Colon (tissue), 2 donors: ENCODE results near the gene EDARADD.
"Not testable (repeated sequence)": the region's sequence is repeated elsewhere in the genome, so short reads cannot be mapped to it uniquely, and the experiment has no call there.

Experiments used
- FAIRE-seq: peaks from 2 replicates; lab custom pipeline; 2012; peaks lifted over from hg19 to GRCh38; lab: Jason Lieb, UNC
- donor health status: control.
- donor health status: control.

Gene EDARADD

DNA sequence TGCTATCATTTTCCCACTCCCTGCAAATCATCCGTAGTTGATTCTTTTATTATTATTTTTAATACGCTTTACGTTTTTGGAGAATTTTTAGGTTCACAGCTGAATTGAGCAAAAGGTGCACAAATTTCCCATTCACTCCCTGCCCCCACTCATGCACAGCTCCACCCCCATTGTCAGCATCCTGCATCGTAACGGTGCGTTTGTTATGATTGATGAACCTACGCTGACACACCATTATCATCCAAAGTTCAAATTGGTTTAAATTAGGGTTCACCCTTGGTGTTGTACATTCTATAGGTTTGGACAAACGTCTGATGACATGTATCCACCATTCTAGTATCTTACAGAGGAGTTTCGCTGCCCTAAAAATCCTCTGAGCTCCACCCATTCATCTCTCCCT is 44.5 kb downstream of the EDARADD start:
- no peak for FAIRE-seq

DNA sequence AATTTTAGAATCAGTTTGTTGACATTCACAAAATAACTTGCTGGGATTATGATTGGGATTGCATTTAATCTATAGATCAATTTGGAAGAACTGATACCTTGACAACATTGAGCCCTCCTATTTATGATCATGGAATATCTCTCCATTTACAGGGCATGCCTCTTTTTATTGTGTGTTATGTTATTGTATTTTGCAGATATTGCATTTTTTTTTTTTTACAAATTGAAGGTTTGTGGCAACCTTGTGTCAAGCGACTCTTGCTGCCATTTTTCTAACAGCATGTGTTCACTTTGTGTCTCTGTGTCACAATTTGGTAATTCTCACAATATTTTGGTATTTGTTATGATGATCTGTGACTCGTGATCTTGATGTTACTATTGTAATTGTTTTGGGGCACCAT is 46.3 kb downstream of the EDARADD start:
- no peak for FAIRE-seq

DNA sequence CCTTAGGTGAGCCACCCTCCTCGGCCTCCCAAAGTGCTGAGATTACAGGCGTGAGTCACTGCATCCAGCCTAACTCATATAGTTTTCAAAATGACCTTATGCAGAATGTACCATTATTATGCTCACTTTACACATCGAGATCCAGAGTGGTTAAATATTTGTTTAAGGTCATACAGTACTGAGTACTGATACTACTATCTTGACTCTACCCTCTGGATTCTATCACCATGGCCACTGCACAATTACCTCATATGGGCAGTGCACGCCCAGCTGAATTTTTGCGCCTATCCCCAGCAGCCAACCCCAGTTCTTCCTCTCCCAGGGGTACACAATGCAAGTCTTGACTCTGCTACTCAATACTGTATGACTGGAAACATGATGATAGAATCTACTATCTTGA is 56.7 kb downstream of the EDARADD start:
- no peak for FAIRE-seq

DNA sequence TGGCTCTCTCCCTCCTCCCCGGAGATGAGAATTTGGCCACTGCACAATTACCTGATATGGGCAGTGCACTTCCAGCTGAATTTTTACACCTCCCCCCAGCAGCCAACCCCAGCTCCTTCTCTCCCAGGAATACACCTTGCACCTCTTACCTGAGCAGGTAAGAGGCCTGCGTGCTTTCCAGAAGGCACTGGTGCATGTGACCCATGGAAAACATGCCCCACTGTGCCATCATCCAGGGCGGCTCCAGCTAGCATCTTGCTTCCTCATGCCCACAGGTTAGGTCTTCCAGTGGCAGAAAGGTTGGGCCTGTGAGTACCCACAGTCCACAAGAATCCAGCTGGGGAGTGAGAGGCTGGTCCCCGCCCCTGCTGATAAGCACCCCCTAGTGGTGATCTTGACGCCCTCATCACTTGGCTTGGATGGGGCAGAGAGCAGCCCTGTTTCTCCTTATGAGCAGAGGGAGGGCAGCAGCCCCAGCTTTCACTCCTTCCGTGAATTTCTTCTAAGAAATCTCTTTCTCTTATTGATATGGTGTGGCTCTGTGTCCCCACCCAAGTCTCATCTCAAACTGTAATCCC is 57.8 kb downstream of the EDARADD start:
- FAIRE-seq = no peak

DNA sequence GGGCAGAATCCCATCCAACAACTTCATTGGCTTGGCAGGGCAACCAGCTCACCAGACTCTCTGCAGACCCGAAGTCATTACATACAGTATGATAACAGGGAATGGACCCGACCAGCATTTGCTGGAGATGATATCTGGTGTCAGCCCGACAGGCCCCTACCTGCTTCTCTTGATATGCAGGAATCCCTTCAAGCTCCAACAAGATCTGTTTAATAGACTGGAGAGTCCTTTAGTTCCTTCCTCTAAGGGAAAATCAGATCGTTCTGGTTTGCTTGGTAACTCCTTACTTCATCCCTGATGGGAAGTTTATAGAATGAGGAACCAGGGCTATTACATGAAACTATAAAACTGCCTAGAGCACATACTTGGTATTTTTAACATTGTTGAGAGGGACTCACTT is 61.2 kb downstream of the EDARADD start:
- FAIRE-seq = no peak

DNA sequence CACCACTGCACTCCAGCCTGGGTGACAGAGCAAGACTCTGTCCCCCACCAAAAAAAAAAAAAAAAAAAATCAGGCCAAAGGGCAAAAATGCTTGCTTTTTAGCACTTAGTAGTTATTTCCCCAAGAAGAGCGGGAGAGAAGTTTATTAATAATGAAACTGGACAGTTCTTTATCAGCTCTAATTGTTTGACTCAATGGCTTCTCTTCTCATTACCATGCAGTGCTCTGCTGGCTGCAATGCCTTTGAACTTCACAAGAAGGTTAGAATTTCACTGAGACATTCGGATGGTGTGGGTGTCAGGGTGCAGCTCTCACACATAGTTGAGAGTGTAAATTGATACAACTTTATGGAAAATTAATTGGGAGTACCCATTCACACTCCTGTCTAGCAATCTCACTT is 63.7 kb downstream of the EDARADD start:
- FAIRE-seq = no peak

DNA sequence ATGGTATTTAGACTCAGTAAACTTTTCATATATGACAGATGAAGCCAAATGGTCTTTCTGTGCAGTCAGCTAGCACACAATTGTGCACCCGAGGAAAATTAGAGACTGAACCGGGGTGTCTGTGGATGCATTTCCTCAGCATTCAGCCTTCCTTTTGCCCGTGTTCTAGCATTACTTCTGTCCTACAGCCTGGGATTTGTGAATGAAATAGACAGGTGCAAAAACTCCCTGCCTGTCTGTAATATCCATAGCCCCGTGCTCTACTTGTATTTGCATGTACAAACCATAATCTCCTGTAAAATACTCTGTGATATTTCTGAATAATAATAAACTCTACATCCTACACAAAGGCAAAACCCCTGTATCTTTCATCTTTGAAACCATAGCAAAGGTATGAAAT is 64.9 kb downstream of the EDARADD start:
- FAIRE-seq = no peak

DNA sequence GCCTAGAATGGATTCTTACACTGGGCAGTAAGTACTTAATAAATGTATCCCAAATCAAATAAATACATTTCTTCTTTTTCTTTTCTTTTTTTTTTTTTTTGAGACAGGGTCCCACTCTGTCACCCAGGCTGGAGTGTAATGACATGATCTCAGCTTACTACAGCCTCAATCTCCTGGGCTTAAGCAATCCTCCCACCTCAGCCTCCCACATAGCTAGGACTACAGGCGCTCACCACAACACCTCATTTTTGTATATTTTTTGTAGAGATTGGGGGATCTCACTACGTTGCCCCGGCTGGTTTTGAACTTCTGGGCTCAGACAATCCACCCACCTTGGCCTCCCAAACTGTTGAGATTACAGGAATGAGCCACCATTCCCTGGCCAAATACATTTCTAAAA is 66.0 kb downstream of the EDARADD start:
- FAIRE-seq = no peak

DNA sequence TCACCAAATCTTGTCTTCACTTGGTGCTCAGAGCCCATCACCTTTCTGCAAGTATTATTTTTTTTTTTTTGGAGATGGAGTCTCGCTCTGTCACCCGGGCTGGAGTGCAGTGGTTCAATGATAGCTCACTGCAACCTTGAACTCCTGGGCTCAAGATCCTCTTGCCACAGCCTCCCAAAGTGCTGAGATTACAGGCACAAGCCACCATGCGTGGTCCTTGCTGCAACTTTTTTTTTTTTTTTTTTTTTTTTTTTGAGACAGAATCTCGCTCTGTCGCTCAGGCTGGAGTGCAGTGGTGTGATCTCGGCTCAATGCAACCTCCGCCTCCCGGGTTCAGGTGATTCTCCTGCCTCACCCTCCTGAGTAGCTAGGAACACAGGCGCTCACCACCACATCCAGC is 70.1 kb downstream of the EDARADD start:
- not testable (repeated sequence) for FAIRE-seq

DNA sequence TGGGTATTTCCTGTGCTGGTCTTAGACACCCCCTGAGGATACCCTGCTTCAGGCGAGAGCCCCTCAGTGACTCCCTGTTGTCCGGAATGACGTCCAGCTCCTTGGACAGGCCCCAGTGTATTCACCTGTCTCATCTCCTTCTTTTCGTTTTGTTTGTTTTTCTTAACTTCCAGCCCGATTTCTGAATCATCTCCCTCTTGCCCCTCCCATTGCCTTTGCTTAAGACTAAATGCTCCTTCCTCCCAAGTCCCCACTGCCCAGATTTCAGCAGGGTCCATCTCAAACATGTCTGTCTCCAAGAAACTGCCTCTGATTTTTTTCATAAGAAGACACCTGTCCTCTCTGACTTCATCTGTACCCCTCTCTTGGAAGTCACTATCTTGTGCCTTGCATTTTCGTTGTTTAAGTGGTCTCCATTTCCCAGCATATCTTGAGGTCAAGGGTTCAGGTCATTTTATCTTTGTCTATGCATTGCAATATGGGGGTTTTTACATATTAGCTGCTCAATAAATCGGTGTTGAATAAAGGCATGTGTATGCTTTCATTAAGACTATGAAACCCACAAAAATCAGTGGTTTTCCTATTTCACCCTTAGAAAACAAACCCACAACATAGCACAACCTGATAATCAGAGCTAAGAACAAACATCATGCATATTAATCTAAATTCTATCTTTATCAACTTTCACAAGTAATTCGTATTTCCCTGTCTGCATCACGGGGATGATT is 71.3 kb downstream of the EDARADD start:
- FAIRE-seq = no peak

DNA sequence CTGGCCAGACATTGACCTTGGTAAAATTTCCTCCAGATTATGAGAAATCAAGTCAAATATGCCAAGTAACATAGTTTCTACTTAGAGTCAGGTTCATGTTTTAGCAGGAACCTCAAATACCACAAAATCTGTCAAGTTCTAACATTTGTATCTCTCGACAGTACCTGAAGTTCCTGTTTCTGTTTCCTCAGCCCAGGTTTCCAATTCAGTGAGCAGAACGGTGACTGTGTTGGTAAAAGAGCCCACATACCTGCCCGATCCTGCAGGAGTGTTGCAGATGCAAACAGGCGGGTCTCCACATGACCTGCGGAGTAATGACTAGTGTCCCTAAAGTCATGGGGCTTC is 71.8 kb downstream of the EDARADD start:
- no peak for FAIRE-seq

DNA sequence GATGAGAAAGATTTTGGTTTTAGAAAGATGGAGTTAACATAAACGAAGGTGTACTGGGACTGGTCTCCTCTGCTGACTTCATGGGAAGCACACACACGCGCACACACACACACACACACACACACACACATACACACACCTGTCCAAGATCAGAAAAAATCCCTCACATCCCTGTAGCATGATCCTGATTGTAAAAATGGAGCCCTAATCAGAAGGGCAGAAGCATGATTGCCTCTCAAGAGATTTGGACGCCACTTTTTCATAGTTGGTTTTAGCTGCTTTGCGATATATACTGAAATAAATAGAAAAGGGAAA is 73.2 kb downstream of the EDARADD start:
- no peak for FAIRE-seq

DNA sequence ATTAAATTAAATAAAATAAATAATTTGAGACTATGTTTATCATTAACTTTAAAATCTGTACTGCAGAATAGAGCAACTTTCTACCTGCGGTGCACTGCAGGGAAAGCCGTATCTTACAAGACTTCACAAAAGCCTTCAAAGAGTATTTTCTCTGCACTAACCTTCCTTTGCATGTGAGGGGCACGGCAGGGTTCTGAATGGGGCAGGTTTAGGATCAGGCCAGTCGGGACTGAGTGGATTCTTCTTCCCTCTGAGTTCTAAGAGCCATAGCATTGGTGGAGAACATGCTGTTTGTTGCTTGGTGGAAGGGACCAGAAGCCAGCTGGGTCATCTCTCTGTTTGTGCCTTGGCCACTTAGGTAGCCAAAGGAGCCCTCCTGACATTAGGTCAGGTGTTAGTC is 74.5 kb downstream of the EDARADD start:
- no peak for FAIRE-seq

DNA sequence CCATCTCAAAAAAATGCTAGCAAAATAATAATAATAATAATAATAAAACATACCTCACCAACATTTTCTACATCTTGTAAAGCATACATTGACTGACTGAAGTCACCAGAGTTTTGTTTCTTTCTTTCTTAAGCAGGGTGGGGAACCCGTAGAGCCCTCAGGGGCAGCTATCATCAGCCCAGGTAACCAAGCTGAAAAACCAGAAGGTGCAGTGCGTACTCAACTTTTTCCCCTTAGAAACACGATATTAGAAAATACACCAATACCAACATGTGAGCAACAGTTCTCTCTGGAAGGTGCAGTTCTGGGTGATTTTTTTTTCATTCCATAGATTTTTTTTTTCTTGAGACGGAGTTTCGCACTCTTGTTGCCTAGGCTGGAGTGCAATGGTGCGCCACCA is 75.4 kb downstream of the EDARADD start:
- FAIRE-seq = no peak

DNA sequence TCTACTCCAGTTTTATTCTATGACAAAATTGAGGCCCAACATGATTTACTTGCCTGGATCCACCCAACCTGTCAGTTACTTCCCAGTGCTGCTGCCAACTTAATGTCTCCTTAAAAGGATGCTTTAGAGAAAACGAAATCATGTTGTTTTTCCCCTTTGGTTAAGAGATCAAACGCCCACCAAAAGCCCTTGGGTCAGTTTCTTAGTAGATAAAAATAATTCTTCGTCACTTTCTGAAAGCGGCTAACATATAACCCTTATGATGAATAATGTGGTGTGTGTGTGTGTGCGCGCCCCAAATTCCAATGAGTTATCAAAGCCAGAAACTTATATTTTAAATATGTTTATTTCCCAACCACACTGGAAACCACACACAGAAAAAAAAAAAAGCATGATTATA is 77.0 kb downstream of the EDARADD start:
- FAIRE-seq = no peak

DNA sequence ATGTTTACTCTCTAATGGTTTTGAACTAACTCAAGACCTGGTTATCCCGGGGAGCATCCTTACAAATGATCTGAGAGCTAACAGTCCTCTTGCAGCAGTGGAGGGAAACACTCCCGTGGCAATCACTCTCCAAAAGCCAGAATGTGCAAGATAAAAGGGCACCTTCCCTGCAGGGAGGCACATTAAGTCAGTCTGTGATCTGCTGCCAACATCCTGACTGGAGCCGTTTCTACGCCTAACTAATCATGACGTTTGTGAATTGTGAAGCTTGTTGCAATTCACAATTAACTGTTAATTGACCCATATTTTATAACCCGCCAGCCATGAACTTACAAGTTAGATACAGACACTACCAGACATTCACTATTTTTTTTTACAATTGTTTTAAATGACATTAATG is 77.6 kb downstream of the EDARADD start:
- FAIRE-seq = no peak

DNA sequence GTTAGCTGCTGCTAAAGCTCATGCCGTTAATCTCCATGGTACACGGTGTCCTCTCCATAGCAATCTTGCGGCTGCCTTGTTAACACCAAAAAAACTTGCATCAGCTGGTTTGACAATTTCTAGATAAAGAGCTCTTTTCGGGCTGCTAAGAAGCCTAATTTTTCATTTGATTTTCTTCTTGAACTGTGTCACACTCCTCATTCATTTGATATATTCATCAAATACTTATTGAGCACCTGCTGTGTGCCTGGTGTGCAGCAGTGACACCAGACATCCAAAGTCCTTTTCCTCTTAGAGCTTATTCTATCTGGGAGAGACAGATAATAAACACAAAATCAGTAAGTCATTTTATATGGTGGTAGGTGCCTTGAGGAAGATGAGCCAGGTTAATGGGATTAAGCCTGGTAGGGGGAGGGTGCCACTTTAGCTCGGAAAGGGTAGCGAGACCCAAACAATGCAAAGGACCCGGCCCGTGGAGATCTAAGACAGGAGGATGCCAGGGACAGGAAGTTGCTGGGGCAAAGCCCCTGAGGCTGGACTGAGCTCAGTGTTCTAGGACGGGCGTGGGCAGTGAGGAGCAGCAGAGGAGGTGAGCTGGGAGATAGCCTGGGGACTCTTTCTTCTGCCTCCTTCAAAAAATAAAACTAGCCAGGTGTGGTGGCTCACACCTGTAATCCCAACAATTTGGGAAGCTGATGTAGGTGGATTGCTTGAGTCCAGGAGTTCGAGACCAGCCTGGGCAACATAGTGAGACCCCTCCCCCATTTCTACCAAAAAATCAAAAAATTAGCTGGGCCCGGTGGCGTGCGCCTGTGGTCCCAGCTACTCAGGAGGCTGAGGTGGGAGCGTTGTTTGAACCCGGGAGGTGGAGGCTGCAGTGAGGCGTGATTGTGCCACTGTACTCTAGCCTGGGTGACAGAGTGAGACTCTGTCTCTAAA is 79.0 kb downstream of the EDARADD start:
- FAIRE-seq = no peak

DNA sequence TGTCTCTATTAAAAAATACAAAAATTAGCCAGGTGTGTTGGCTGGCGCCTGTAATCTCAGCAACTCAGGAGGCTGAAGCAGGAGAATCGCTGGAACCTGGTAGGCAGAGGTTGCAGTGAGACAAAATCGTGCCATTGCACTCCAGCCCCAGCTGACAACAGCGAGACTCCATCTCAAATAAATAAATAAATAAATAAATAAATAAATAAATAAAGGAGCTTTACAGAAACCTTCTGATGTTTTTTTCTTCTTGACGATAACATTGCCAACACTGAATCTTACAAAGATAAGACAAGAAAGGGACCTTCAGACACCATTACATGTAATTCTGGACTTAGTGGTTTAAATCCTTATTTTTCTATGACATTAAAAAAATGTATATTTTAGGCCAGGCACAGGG is 81.9 kb downstream of the EDARADD start:
- FAIRE-seq = no peak

DNA sequence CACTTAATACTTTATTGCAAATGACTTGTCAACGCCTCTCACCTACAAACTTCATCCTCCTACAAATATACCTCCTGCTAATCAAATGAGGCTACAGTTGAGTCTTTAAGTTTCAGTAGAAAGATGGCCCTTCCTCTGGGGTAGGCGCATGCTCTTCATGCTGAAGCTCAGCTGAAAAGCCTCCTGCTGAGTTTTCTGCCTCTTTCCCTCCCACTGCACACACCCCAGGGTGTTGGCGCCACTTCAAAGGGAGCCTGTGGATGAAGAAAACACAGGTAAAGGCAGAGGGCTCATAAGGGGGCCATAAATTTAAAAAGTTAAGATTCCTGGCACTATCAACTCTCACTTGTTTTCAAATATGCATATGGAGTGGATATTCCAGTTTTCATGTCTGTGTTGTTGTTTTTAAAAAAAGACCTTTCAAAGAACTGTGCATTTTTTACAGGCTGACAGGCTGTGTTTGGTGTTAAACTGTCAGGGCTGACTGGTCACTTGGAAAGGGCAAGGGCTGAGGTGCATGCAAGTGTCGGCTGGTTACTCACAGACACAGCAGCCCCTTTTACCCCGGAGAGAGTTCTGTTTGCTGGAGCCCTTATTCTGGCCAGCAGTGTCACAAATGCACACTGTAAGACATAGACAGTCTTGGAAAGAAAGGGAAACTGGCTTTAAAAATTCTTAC is 86.8 kb downstream of the EDARADD start:
- FAIRE-seq = no peak

DNA sequence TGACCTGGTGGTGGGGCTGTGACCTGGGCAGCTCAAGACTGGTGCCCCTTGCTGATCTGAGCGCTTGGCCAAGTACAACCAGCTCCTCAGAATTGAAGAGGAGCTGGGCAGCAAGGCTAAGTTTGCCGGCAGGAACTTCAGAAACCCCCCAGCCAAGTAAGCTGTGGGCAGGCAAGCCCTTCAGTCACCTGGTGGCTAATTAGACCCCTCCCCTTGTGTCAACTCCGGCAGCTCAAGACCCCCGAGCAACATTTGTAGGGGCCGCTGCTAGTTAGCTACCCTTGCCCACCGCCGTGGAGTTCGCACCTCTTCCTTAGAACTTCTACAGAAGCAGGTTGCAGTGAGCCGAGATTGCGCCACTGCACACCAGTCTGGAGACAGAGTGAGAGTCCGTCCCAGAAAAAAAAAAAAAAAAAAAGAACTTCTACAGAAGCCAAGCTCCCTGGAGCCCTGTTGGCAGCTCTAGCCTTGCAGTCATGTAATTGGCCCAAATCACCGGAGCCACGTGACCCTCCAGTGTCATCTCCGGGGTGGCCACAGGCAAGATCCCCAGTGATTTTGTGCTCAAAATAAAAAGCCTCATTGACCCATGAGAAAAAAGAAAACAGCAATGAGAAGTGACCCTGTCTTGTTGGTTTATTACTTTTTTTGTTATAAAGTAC is 90.4 kb downstream of the EDARADD start:
- no peak for FAIRE-seq

DNA sequence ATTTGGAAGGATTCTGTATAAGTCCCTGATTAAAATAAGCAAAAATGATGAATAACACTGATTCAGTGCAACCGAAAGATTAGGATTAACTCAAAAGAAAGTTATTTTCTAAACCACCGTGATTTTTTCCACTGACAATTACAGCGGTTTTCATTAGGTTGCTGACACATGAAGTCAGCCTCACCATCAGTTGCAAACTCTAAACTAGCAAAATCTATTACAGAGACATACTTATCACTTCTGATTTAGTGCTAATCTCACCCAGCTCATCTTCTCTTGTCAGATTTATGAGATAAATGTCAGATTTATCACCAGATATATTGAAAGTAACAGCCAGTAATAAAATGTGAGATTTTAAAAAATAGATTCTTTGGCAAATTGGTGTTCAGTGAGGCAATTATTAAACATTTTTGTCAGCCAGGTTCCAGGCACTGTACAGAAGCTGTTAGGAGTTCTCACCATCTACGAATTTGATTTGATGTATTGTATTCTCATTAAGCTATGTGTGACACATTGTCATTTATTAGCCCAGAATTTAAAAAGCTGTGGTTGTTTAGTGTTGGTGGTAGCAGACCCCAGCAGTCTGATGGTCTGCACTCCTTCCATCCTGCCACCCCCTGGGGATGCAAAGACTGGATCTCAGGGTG is 92.4 kb downstream of the EDARADD start:
- FAIRE-seq = no peak

DNA sequence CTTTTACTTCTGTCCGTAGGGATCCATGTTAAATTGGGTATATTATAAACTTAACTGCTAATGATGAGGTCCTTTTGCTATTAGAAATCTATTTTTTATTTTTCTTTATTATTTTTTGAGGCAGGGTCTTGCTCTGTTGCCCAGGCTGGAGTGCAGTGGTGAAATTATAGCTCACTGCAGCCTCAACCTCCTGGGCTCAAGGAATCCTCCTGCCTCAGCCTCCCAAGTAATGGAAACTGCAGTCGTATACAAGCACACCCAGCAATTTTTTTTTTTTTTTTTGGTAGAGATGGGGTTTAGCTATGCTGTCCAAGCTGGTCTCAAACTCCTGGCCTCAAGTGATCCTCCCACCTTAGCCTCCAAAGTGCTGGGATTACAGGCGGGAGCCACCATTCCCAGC is 95.1 kb downstream of the EDARADD start:
- FAIRE-seq = not testable (repeated sequence)
